HG03159 (cell line): Measurements from ENCODE around the gene RINL.
"Not testable (repeated sequence)": the region's sequence is repeated elsewhere in the genome, so short reads cannot be mapped to it uniquely, and the experiment has no call there.

Source experiments
- ATAC-seq: cut with Tn5 transposase; IDR thresholded peaks from one replicate; pipeline ENCODE4 v1.9.1; 2021; ENCODE audit warnings: mild to moderate bottlenecking, moderate library complexity; ENCODE audit not compliant: unreplicated experiment

Gene RINL

GRCh38 chr19:38904581-38905539 lies 26.8 kb upstream of the RINL start:
- ATAC-seq = no peak

DNA sequence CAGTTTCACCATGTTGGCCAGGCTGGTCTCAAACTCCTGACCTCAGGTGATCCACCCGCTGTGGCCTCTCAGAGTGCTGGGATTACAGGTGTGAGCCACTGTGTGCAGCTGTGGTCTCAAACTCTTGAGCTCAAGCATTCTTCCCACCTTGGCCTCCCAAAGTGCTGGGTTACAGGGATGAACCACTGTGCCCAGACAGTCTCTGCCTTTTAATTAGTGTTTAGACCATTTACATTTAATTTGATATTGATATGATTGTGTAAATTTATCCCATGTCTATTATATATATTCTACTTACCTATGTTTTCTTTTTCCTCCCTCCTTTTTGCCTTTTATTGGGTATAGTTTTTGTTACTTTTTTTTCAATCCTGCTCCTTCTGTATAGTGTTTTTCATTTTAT lies 23.6 kb upstream of the RINL start:
- ATAC-seq = no peak

DNA sequence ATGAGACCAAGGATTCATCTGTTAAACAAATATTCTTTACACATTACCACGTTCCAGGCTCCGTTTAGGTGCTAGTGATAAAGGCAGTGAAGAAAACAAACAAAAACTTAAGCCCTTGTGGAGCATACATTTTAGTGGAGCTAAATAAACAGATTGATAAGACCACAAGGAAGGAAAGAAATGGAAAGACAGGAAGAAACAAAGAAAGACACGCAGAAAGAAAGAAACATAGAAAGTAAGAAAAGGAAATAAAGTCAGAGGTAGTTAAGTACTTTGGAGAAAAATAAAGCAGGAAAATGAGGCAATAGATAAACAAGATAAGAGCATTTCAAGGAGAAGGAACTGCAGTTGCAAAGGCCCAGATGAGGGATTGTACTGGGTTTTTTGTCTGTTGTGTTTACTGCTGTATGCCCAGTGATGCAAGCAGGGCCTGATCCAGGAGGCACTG lies 22.7 kb upstream of the RINL start:
- ATAC-seq = no peak

- no peak for ATAC-seq
Observed at GRCh38 chr19:38900202-38900629, 22.1 kb upstream of the RINL start.

DNA sequence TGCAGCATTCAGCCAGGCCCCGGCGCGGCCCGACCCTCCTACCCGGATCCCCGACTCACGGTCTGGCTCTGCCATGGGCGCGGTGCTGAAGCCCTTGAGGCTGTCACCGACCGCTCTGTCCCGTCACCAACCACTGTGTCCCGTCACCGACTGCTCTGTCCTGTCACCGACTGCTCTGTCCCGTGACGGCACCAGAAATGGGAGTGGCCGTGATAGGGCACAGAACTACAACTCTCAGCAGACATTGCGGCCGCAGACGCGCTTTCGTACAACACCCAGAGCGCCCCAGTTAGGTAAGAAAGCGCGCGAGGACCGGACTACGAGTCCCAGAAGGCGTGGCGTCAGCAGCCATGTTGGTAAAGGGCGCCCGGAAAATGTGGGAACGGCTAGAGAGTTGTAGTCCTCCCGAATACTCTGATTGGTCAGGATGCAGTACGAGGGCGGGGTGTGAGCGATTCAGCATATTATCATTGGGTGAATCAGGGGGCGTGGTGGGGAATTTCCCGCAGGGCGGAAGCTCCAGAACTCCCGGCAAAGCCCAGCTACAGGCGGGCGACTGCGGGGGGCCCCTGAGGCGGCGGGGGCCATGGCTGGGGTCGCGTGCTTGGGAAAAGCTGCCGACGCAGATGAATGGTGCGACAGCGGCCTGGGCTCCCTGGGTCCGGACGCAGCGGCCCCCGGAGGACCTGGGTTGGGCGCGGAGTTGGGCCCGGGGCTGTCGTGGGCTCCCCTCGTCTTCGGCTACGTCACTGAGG lies 21.5 kb upstream of the RINL start, which contains the start of the genes NFKBIB and SIRT2:
Gene NFKBIB, plus strand, starts transcription at position 523 of the 755 bp plus-strand sequence. Its CDS starts 64 bp downstream, at position 587.
Gene SIRT2, minus strand, starts transcription at position 172 of the 755 bp plus-strand sequence. Its CDS starts 97 bp downstream, at position 75.
- peak; percentile 87 for ATAC-seq

DNA sequence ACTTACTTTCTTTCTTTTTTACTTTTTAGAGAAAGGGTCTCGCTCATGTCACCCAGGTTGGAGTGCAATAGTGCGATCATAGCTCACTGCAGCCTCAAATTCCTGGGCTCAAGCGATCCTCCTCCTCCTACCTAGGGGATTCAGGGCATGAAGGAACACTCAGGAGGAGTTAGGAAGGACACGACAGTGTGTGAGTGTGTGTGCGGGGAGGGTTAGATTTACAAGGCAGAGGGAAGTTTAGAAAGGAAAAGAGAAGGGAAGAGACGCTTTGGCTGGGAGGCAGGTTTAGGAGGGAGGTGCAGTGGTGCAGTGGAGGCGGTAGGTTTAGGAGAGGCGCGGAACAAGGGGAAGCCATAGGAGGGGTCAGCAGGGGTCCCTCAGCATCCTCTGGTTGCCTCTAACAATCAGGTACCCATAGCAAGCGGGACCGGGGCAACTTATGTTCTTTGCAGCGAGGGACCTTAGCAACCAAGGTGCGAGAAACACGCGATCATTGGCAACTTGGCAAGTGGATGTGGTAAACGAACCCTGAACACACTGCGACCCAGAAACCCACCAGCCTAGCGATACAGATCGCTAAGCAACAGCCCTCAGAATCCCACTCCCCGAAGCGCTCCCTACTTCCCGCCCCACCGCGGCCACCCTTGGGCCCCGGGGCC lies 20.8 kb upstream of the RINL start:
- peak; percentile 1 for ATAC-seq

- no peak for ATAC-seq
Observed at GRCh38 chr19:38894968-38895367, 16.9 kb upstream of the RINL start.

DNA sequence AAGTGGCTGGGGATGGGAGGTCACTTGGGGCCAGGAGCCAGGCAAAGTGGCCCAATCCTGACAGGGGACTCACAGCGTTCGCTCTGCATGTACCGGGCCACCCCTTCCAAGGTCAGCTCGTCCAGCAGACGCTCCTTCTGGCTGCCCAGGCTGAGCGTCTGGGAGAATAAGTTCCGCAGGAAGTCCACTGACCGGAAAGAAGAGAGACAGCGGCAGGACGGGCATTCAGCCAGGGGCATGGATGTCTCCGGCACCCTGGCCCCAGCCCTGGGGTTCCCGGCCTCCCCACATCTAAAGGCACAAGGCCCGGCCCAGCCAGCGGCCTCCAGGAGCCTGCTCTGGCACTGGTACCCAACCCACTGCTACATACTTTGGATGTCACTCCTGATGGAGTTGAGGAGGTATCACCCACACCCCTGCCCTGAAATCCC lies 15.3 kb upstream of the RINL start:
- ATAC-seq = no peak

DNA sequence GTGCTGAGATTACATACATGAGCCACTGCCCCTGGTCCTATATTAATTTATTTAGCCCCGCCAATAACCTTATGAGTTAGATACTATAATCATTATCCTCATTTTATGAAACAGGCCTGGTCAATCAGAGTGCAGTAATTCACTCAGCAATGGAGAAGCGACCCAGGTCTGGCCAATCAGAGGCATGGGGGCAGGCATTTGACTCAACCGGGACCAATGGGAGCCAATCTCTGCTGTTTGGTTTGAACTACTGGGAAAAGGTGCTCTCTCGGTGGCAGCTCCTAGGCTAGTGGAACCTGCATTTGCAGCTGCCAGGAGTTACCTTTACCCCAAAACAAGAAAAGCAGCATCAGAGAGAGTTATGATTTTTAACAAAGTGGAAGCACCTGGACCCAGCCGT lies 14.8 kb upstream of the RINL start:
- ATAC-seq = no peak

DNA sequence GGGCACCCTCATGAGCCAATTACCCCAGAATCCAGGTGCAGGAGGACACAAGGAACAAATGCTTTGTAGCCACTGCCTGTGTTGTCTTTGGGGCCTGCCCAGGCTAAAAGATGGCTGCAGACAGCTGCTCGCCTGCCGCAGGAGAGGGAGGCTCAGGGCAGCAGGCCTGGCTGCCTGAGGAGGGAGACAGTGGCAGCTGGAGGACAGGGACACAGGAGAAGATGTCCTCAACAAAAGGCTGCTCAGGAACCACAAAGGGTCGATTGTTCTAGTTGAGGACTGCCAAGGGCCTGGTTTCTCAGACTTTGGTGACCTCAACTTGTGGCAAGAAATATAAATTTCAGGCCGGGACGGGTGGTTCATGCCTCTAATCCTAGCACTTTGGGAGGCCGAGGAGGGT lies 13.7 kb upstream of the RINL start:
- ATAC-seq = no peak

- ATAC-seq = no peak
Observed at GRCh38 chr19:38890686-38891085, 12.6 kb upstream of the RINL start.

GRCh38 chr19:38889803-38890202 lies 11.7 kb upstream of the RINL start:
- ATAC-seq = no peak

- no peak for ATAC-seq
Observed at GRCh38 chr19:38888876-38889275, 10.8 kb upstream of the RINL start.

DNA sequence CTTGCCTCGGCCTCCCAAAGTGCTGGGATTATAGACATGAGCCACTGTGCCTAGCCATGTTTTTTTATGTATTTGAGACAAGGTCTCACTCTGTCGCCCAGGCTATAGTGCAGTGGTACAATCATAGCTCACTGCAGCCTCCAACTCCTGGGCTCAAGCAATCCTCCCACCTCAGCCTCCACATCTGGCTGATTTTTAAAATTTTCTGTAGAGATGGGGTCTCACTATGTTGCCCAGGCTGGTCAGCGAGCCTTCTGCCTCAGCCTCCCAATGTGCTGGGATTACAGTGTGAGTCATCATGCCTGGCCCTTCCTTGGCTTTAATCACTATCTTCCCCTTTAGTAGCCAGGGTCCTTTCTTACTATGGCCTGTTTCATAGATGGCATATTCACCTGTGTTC lies 6.6 kb upstream of the RINL start:
- ATAC-seq = not testable (repeated sequence)

DNA sequence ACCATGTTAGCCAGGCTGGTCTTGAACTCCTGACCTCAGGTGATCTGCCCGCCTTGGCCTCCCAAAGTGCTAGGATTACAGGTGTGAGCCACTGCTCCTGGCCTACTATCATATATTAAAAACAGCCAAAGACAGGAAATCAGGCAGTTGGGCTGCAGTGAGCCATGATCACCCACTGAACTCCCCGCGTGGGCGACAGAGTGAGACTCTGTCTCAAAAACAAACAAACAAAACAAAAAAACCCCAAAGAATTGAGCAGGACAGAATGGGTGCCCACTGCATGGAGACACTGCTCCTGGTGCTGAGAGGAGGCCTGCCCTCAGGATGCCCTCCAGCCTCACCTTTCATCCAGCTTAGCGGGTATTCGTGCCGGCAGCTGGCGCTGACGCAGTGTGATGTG lies 5.2 kb upstream of the RINL start:
- ATAC-seq = no peak

GRCh38 chr19:38880882-38881609 lies 3.0 kb upstream of the RINL start:
- ATAC-seq = no peak

DNA sequence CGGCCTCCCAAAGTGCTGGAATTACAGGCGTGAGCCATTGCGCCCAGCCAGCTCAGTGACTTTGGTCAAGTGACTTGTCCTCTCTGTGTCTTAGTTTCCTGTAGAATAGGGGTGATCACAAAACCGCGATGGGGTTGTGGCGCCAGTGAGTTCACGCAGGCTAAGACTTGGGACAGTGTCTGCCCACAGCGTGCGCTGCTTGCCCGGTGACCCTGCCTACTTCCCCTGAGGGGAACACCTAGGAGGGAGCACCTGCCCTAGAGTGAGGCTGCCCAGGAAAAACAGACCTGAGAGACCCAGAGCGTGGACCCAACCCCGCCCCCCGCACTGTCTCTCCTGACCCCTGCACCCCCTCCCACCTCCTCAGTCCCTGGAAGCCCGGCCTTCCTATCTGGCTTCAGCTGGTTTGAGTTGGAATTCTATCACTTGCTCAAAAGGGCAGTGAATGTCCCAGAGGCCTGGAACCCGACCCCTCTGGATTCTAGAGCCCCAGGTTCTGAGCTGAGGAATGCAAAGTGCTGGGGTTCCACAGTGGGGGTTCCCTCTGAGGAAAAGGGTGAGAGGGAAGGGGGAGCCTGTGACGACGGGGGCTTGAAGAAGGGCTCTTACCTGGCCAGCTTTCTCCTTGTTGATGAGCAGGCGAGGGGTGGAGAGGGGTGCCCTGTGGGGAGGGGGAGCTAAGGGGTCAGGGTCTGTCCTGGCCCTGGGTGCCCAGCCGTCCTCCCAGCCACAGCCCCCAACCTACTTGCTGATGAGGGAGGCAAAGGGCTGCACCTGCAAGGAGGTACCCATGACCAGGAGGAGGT lies 2.2 kb upstream of the RINL start:
- ATAC-seq = no peak

DNA sequence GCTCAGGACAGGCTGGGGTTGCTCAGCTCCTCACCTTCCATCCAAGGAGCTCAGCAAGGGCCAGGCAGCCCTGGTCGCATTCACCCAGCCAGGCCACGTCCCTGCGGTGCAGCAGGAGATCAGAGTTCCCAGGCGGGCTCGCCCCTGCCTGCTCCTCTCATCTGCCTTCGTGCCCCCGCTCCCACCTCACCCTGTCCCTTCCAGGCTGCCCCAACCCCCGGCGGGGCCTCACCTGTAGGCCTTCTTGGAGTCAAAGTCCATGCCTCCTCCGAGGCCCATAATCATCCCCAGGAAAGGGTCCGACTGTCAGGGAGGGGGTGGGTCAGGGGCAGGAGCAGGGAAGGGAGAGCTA lies 1.3 kb upstream of the RINL start:
- ATAC-seq = no peak

- ATAC-seq = no peak
Observed at GRCh38 chr19:38878575-38879399, 712 bp upstream of the RINL start.
